ENCODE data around the gene ZNF764.

The ZNF764 gene

DNA sequence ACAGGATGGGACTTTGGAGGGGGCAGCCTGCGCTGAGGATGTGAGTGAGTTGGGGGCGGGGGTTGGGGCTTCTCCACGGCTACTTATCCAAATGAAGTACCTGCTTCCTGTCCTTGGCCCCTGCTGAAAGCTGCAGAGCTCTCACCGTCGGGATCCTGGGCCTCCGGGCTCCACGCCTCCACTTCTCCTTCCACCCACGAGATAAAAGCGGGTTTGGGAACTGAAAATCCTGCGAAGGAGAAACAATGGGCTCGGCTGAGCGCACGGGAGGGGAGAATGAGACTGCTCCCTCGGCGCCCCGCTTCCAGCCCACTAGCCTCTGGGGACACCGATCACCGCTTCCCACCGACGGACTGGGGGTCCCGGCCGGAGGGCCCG, 26.8 kb upstream of the ZNF764 start:
- no peak for DNase-seq (ENCODE audit: low read depth, low spot score)
- no peak for TF ChIP-seq YY1 (IDR thresholded peaks at IDR 0.05; ENCODE audit: insufficient read depth, insufficient read length)
- no peak for TF ChIP-seq ZNF274 (IDR thresholded peaks at IDR 0.05; ENCODE audit: low read depth, low read length)
- no peak for TF ChIP-seq SUZ12 (IDR thresholded peaks at IDR 0.05; ENCODE audit: extremely low read depth, insufficient read depth, insufficient read length)
- Histone ChIP-seq H3K9ac (ENCODE audit: insufficient read length, low read depth) (peak overlapping the region; percentile 96), H3K36me3 (ENCODE audit: insufficient read depth, insufficient read length, low read length) (peaks cover 54% of the 10 kb centered on the region), H3K9me3 (ENCODE audit: insufficient read depth, low read length) (no peaks in the 10 kb centered on the region), H3K27me3 (ENCODE audit: insufficient read depth, insufficient read length) (no peaks in the 10 kb centered on the region), H3K4me1 (ENCODE audit: insufficient read depth, insufficient read length) (peaks cover 6% of the 10 kb centered on the region), H3K4me3 (ENCODE audit: insufficient read length, low read depth) (peak overlapping the region; percentile 78)

DNA sequence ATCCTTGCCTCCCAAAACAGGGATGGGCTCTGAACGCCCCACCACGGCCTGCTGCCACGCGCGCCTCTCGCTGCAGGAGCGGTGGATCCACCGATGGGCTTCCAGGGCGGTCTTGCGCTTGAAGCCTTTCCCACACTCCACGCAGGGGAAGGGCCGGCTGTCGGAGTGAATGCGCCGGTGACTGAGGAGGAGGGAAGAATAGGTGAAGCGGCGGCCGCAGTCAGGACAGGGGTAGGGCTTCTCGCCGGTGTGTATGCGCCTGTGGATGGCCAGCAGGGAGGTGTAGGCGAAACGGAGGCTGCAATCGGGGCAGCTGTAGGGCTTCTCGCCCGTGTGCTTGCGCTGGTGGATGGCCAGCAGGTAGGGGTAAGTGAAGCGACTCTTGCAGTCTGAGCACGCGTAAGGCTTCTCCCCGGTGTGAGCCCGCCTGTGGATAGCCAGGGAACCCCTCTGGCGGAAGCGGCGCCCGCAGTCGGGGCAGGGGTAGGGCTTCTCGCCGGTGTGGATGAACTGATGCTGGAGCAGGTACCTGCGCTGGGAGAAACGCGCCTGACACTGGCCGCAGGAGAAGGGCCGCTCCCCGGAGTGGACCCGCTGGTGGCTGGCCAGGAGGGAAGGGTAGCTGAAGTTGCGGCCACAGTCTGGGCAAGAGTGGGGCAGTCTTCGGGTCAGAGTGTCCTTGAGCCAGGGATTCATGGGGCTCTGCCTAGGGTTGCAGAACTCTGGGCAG, 24.6 kb upstream of the ZNF764 start:
- Histone ChIP-seq H3K4me1 (ENCODE audit: insufficient read depth, insufficient read length) (peaks cover 6% of the 10 kb centered on the region), H3K27me3 (ENCODE audit: insufficient read depth, insufficient read length) (no peaks in the 10 kb centered on the region), H3K9me3 (ENCODE audit: insufficient read depth, low read length) (no peaks in the 10 kb centered on the region), H3K4me3 (ENCODE audit: insufficient read length, low read depth) (no peak overlapping the region), H3K36me3 (ENCODE audit: insufficient read depth, insufficient read length, low read length) (peaks cover 57% of the 10 kb centered on the region), H3K9ac (ENCODE audit: insufficient read length, low read depth) (peak overlapping the region; percentile 8)
- DNase-seq (ENCODE audit: low read depth, low spot score) = no peak
- TF ChIP-seq ZNF274 (IDR thresholded peaks at IDR 0.05; ENCODE audit: low read depth, low read length) (no peak), YY1 (IDR thresholded peaks at IDR 0.05; ENCODE audit: insufficient read depth, insufficient read length) (no peak), SUZ12 (IDR thresholded peaks at IDR 0.05; ENCODE audit: extremely low read depth, insufficient read depth, insufficient read length) (no peak)

DNA sequence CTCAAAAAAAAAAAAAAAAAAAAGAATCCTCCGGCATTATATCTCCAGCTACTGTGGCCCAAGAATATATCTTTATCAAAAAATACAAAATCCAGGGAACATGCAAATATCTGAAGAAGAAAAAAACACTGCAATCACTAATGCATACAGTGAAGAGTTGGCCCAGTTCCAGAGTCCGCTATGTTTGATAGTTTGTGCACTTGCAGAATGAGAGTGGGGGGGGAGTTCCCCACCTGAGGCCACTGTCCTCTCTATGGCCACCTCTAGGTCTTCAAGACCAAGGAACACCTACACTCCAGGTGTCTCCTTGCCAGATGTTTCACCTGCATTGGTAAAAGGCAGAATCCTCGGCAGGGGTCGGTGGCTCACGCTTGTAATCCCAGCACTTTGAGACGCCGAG, 23.3 kb upstream of the ZNF764 start:
- Histone ChIP-seq H3K36me3 (ENCODE audit: insufficient read depth, insufficient read length, low read length) (peaks cover 50% of the 10 kb centered on the region), H3K9ac (ENCODE audit: insufficient read length, low read depth) (no peak overlapping the region), H3K9me3 (ENCODE audit: insufficient read depth, low read length) (no peaks in the 10 kb centered on the region), H3K27me3 (ENCODE audit: insufficient read depth, insufficient read length) (no peaks in the 10 kb centered on the region), H3K4me1 (ENCODE audit: insufficient read depth, insufficient read length) (peaks cover 6% of the 10 kb centered on the region), H3K4me3 (ENCODE audit: insufficient read length, low read depth) (no peak overlapping the region)
- TF ChIP-seq ZNF274 (IDR thresholded peaks at IDR 0.05; ENCODE audit: low read depth, low read length) = no peak
- no peak for TF ChIP-seq SUZ12 (IDR thresholded peaks at IDR 0.05; ENCODE audit: extremely low read depth, insufficient read depth, insufficient read length)
- no peak for TF ChIP-seq YY1 (IDR thresholded peaks at IDR 0.05; ENCODE audit: insufficient read depth, insufficient read length)
- DNase-seq (ENCODE audit: low read depth, low spot score) = no peak

DNA sequence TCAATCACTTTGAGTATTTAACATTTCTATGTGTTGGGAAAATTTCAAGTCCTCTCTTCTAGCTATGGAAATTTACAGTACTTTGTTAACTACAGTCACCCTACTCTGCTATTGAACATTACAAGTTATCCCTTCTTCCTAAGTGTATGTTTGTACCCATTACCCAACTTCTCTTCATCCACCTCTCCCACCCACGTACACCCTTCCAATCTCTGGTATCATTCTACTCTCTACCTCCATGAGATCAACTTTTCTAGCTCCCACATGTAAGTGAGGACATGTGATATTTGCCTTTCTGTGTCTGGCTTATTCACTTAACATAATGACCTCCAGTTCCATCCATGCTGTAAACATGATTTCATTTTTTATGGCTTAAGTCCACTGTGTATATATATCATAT, 16.5 kb upstream of the ZNF764 start:
- H3K36me3 ChIP-seq (ENCODE audit: insufficient read depth, insufficient read length, low read length) = peaks cover 20% of the 10 kb centered on the region
- peaks cover 5% of the 10 kb centered on the region for H3K4me1 ChIP-seq (ENCODE audit: insufficient read depth, insufficient read length)
- no peaks in the 10 kb centered on the region for H3K9me3 ChIP-seq (ENCODE audit: insufficient read depth, low read length)
- H3K9ac ChIP-seq (ENCODE audit: insufficient read length, low read depth) = no peak overlapping the region
- no peak for TF ChIP-seq ZNF274 (IDR thresholded peaks at IDR 0.05; ENCODE audit: low read depth, low read length)
- no peak for TF ChIP-seq SUZ12 (IDR thresholded peaks at IDR 0.05; ENCODE audit: extremely low read depth, insufficient read depth, insufficient read length)
- TF ChIP-seq YY1 (IDR thresholded peaks at IDR 0.05; ENCODE audit: insufficient read depth, insufficient read length) = no peak
- H3K27me3 ChIP-seq (ENCODE audit: insufficient read depth, insufficient read length) = no peaks in the 10 kb centered on the region
- no peak overlapping the region for H3K4me3 ChIP-seq (ENCODE audit: insufficient read length, low read depth)
- DNase-seq (ENCODE audit: low read depth, low spot score) = no peak

DNA sequence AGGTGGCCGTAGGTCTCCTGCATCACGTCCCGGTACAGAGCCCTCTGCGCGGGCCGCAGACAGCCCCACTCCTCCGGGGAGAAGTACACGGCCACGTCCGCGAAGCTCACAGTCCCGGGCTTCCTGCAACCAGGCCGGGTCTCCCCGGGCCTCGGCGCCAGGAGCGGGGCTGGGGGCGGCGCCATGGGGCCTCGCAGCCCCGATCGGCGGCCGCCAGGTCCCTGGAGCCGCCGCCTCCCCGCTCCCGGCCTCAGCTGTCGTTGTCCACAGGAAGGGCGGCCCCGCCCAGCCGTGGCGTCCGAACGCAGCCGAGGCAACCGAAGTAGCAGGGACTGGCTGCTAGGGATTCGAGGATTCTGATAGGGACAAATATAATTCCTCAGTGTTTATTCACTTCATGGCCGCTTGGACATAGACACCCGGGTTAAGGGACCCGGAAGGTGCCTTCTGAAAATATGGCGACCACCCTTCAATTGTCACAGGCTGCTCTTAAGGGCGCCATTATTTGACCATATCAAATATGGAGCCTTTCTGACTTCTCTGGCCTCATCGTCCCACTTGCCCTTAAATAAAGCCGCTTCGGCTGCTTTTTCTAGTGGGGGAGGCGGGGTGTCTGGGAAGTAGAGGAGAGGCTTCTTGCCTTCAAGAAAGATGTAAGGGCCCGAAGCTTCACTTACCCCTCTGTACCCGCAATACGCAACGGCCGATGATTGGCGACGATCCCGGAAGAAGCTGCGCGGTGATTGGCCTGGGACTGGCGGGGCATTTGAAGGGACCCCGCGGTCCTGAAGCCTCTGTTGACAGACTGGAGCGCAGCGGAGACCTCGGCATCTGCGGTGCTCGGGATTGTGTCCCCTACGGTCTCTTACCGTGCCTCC, 13.5 kb upstream of the ZNF764 start, which contains the start of gene ZNF688:
ZNF688 (minus strand) TSS at position 270 of the 878 bp plus-strand sequence; CDS start at position 185, 85 bp downstream.
- Histone ChIP-seq H3K4me1 (ENCODE audit: insufficient read depth, insufficient read length) (peaks cover 6% of the 10 kb centered on the region), H3K9me3 (ENCODE audit: insufficient read depth, low read length) (no peaks in the 10 kb centered on the region), H3K4me3 (ENCODE audit: insufficient read length, low read depth) (peak within 1 kb of the TSS; percentile 82), H3K9ac (ENCODE audit: insufficient read length, low read depth) (peak within 1 kb of the TSS; percentile 95), H3K36me3 (ENCODE audit: insufficient read depth, insufficient read length, low read length) (peaks cover under 1% of the 10 kb centered on the region), H3K27me3 (ENCODE audit: insufficient read depth, insufficient read length) (no peaks in the 10 kb centered on the region)
- no peak for TF ChIP-seq ZNF274 (IDR thresholded peaks at IDR 0.05; ENCODE audit: low read depth, low read length)
- no peak for TF ChIP-seq SUZ12 (IDR thresholded peaks at IDR 0.05; ENCODE audit: extremely low read depth, insufficient read depth, insufficient read length)
- TF ChIP-seq YY1 (IDR thresholded peaks at IDR 0.05; ENCODE audit: insufficient read depth, insufficient read length) = peak; percentile 95
- peak; percentile 91 for DNase-seq (ENCODE audit: low read depth, low spot score)

DNA sequence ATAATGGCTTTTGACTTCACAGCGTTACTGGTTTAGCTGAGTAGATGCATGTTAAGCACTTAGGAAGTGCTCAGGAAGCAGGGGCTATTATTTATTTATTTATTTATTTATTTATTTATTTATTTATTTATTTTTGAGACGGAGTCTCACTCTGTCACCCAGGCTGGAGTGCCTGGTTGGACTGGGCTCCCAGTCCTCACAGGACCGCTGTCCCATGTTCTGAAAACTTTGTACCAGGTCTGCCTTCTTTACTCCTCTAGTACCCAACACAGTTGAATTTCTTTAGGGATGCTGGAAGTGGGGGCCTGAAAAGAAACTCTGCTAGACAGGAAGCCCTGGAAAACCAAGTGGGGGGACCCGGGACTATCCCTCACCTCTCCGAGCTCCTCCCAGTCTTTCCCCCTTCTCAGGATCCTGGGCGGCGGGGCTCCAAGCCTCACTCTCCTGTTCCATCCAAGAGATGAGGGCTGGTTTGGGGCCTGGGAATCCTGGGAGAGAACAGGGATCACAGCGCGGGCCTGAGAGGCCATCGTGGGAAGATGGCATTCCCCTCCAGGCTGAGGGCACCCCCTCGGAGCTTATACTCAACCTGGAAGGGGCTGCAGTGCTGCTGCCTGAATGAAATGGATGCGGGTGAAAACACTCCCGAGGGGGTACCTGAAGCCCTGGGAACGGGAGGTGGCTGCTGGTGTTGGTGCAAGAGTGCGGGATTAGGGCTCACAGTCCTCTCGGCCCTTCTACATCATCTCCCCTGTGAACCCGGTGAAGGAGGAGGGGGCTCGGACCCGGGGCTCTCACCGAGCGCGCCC, 12.7 kb upstream of the ZNF764 start:
- no peak for TF ChIP-seq SUZ12 (IDR thresholded peaks at IDR 0.05; ENCODE audit: extremely low read depth, insufficient read depth, insufficient read length)
- no peak for TF ChIP-seq YY1 (IDR thresholded peaks at IDR 0.05; ENCODE audit: insufficient read depth, insufficient read length)
- no peak for TF ChIP-seq ZNF274 (IDR thresholded peaks at IDR 0.05; ENCODE audit: low read depth, low read length)
- Histone ChIP-seq H3K4me3 (ENCODE audit: insufficient read length, low read depth) (peak overlapping the region; percentile 82), H3K9me3 (ENCODE audit: insufficient read depth, low read length) (no peaks in the 10 kb centered on the region), H3K4me1 (ENCODE audit: insufficient read depth, insufficient read length) (peaks cover 6% of the 10 kb centered on the region), H3K36me3 (ENCODE audit: insufficient read depth, insufficient read length, low read length) (no peaks in the 10 kb centered on the region), H3K27me3 (ENCODE audit: insufficient read depth, insufficient read length) (no peaks in the 10 kb centered on the region), H3K9ac (ENCODE audit: insufficient read length, low read depth) (peak overlapping the region; percentile 95)
- DNase-seq (ENCODE audit: low read depth, low spot score) = no peak
